Activated gamma-delta T cell (primary cell): ENCODE results near the gene YTHDF1.

Experiments used
- DNase-seq: peaks from one replicate; lab custom pipeline; 2025; lab: John Stamatoyannopoulos, UW

YTHDF1 gene

GRCh38 chr20:63248835-63249591 lies 33.1 kb upstream of the YTHDF1 start:
- no peak for DNase-seq

- no peak for DNase-seq
Measured at GRCh38 chr20:63247671-63248228, 31.8 kb upstream of the YTHDF1 start.

- DNase-seq: no peak
Measured at GRCh38 chr20:63246490-63247288, 30.8 kb upstream of the YTHDF1 start.

- no peak for DNase-seq
Measured at GRCh38 chr20:63244468-63244867, 28.5 kb upstream of the YTHDF1 start.

- no peak for DNase-seq
Measured at GRCh38 chr20:63243604-63244247, 27.8 kb upstream of the YTHDF1 start.

GRCh38 chr20:63242736-63243135 lies 26.8 kb upstream of the YTHDF1 start:
- DNase-seq: no peak

- no peak for DNase-seq
Measured at GRCh38 chr20:63241272-63241671, 25.3 kb upstream of the YTHDF1 start.

GRCh38 chr20:63240004-63240403 lies 24.1 kb upstream of the YTHDF1 start:
- DNase-seq: no peak

- no peak for DNase-seq
Measured at GRCh38 chr20:63239431-63239830, 23.5 kb upstream of the YTHDF1 start.

- DNase-seq: no peak
Measured at GRCh38 chr20:63238514-63239125, 22.7 kb upstream of the YTHDF1 start.

GRCh38 chr20:63238031-63238430 lies 22.1 kb upstream of the YTHDF1 start:
- no peak for DNase-seq

GRCh38 chr20:63236116-63236837 lies 20.3 kb upstream of the YTHDF1 start:
- DNase-seq: no peak

- DNase-seq: no peak
Measured at GRCh38 chr20:63235399-63235983, 19.6 kb upstream of the YTHDF1 start, which contains the start of gene BIRC7. Gene BIRC7 (plus strand): TSS chr20:63235905. CDS start chr20:63236097, 192 bp downstream.

GRCh38 chr20:63234693-63235398 lies 18.9 kb upstream of the YTHDF1 start:
- DNase-seq: no peak

- DNase-seq: no peak
Measured at GRCh38 chr20:63233924-63234323, 18.0 kb upstream of the YTHDF1 start.

- no peak for DNase-seq
Measured at GRCh38 chr20:63233061-63233344, 17.1 kb upstream of the YTHDF1 start.

- DNase-seq: no peak
Measured at GRCh38 chr20:63232235-63233060, 16.5 kb upstream of the YTHDF1 start.

- DNase-seq: no peak
Measured at GRCh38 chr20:63230800-63231268, 14.9 kb upstream of the YTHDF1 start.

- no peak for DNase-seq
Measured at GRCh38 chr20:63228806-63229205, 12.9 kb upstream of the YTHDF1 start.
